Measurements from ENCODE around the gene ZNF98. TPM values are rescaled to one million over a fixed set of nuclear protein-coding genes. Genes with fewer than 3 reads are reported as not detected.

Gene ZNF98
- total RNA-seq: 1 to 10 TPM; 3.8 to 7.4 (median 5.7) TPM

DNA sequence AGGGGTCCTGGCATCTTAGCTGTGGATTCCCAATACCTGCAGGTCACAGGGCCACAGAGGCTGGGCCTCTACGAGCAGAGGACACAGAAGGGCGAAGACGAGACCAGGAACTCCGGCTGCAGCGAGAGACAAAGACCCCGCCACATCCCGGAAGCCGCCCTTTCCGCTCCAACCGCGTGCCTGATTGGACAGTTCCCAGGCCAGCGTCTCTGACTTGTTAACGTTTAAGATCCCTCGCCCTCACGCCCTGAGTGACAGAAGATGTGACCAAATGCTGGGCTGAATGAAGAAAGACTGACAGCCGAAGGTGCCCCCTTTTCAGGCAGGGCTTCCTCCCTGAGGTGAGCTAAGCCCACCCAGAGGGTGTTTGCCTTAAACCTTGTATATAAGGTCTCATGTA, at the start of gene ZNF98:
Gene ZNF98 (minus strand): TSS at position 136 of the 400 bp plus-strand sequence. CDS start 122 bp downstream, at position 14.
- Histone ChIP-seq H3K36me3 (no peaks in the 10 kb centered on the region), H3K4me3 (peak within 1 kb of the TSS; percentile 9 to 22), H3K9me3 (no peaks in the 10 kb centered on the region), H3K4me1 (no peaks in the 10 kb centered on the region), H3K27ac (no peak within 1 kb of the TSS), H3K27me3 (no peaks in the 10 kb centered on the region)
- intact Hi-C loops (cut with DNase I; ENCODE audit: low total_unique reads): no loop called here
- DNase-seq: peak; percentile 28 to 35
- TF ChIP-seq POLR2A (IDR thresholded peaks at IDR 0.05): no peak
- TF ChIP-seq, protein P1, sequence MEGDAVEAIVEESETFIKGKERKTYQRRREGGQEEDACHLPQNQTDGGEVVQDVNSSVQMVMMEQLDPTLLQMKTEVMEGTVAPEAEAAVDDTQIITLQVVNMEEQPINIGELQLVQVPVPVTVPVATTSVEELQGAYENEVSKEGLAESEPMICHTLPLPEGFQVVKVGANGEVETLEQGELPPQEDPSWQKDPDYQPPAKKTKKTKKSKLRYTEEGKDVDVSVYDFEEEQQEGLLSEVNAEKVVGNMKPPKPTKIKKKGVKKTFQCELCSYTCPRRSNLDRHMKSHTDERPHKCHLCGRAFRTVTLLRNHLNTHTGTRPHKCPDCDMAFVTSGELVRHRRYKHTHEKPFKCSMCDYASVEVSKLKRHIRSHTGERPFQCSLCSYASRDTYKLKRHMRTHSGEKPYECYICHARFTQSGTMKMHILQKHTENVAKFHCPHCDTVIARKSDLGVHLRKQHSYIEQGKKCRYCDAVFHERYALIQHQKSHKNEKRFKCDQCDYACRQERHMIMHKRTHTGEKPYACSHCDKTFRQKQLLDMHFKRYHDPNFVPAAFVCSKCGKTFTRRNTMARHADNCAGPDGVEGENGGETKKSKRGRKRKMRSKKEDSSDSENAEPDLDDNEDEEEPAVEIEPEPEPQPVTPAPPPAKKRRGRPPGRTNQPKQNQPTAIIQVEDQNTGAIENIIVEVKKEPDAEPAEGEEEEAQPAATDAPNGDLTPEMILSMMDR (IDR thresholded peaks at IDR 0.05): no peak

DNA sequence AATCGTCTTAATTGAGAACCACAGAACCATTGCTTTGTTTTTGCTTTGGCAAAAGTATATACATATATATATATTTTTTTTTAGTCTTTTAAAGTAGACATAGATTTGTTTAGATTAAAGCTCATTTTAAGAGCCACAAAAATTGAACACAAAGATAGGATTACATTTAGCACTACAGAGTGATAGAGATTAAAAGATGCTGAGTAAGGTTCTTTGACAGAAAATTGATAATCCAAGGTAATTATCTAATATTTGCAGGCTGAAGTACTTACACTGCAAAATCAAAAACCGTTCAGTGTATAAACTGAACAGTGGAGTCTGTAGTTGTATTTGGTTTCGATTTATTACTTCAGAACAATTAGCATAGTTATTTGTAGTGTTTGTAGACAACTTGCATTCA, 24.5 kb upstream of the ZNF98 start:
- Histone ChIP-seq H3K4me3 (no peak overlapping the region), H3K27ac (no peak overlapping the region), H3K36me3 (no peaks in the 10 kb centered on the region), H3K4me1 (no peaks in the 10 kb centered on the region), H3K27me3 (no peaks in the 10 kb centered on the region), H3K9me3 (peaks cover 0 to 11% of the 10 kb centered on the region in 2 donors)
- intact Hi-C loops (cut with DNase I; ENCODE audit: low total_unique reads): no loop called here
- TF ChIP-seq, protein P1 (IDR thresholded peaks at IDR 0.05): no peak
- no peak for DNase-seq

DNA sequence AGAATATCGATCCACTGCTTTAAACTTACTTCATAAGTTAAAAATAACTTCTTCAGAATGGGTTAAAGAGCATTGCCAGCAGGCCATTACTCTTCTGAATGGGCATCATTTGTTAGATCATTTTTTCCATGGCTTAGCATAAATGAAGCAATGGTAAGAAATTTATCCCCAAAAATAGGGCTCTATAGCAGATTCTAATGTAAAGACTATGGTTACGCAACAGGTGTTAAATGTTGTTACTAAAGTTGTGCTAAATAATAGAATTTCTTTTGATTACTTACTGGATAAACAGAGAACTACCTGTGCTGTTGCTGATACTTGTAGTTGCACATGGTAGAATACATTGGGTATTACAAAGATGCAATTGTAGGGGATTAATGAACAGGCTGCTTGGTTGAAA, 15.9 kb upstream of the ZNF98 start:
- no peak overlapping the region for H3K4me3 ChIP-seq
- H3K27ac ChIP-seq: no peak overlapping the region
- H3K9me3 ChIP-seq: peaks cover 0 to 10% of the 10 kb centered on the region in 2 donors
- no peak for TF ChIP-seq POLR2A (IDR thresholded peaks at IDR 0.05)
- TF ChIP-seq, protein P1 (IDR thresholded peaks at IDR 0.05): no peak
- intact Hi-C loops (cut with DNase I; ENCODE audit: low total_unique reads): no loop called here
- no peaks in the 10 kb centered on the region for H3K27me3 ChIP-seq
- H3K36me3 ChIP-seq: no peaks in the 10 kb centered on the region
- DNase-seq: no peak
- no peaks in the 10 kb centered on the region for H3K4me1 ChIP-seq

DNA sequence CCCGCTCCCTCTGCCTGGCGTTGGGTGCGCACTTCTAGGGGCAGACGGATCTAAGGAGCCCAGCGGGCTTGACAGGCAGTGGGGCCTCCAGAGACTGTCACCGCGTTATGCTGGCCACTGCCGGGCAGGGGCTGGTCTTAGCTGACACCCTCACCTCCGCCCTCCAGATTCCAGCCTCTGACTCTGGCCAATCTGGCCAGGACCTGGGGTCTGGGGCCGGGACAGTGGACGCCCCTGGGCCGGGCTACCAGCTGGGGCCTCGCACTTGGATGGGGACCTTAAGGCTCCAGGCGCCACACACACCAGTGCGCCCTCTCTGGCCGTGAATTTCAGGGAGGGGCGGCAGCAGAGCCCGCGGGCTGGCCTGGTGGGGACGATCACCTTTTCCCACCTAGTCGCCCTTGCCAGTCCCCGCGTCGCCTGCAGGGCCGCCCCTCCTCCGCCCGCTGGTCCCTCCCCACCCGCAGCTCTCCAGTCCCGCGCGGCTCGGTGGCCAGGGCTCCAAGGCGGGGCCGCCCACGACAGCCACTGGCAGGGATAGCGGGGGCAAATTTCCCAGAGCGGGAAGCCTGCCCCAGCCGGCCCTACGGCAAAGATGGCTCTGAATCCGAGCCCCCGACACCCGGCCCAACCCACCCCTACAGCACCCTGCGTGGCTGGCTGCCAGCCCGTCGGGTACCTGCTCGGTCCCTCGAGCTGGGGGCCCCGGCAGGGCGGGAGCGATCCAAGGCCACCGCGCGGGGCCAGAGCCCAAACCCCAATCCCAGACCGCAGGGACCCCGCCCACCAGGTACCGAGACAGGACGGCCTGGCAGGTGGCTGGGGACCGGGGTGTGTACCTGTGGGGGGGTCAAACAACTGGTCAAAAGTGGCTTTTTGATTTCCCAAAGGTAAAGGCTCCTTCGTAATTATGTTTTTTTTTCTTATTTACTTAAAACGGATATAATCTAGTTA, 6.1 kb upstream of the ZNF98 start:
- TF ChIP-seq, protein P1 (IDR thresholded peaks at IDR 0.05): no peak
- TF ChIP-seq POLR2A (IDR thresholded peaks at IDR 0.05): no peak
- intact Hi-C loops (cut with DNase I; ENCODE audit: low total_unique reads): no loop called here
- H3K27ac ChIP-seq: no peak overlapping the region
- no peaks in the 10 kb centered on the region for H3K36me3 ChIP-seq
- no peak overlapping the region for H3K4me3 ChIP-seq
- DNase-seq: no peak
- H3K9me3 ChIP-seq: no peaks in the 10 kb centered on the region
- H3K4me1 ChIP-seq: peaks cover 0 to 3% of the 10 kb centered on the region in 2 donors
- peaks cover 0 to 4% of the 10 kb centered on the region in 2 donors for H3K27me3 ChIP-seq

DNA sequence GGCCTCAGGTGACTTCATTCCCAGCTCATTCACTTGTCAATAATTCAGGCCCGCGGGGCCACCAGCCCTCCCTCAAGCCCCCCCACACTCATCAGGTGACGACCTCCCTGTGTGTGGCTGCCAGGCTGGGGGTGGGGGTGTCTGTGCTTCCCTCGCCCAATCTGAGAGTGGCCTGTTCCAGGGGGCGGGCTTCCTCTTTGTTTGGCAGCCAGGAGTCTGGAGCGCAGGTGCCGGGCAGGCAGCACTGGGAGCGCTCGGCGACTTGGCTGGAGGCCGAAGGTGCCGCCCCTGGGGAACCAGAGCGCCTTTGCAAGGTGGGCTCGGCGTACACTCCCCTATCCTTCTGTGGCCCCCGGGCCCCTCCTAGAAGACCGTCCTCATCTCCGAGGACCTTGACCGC, 5.4 kb upstream of the ZNF98 start:
- intact Hi-C loops (cut with DNase I; ENCODE audit: low total_unique reads): no loop called here
- Histone ChIP-seq H3K36me3 (no peaks in the 10 kb centered on the region), H3K9me3 (no peaks in the 10 kb centered on the region), H3K4me3 (no peak overlapping the region), H3K27ac (no peak overlapping the region), H3K27me3 (peaks cover 0 to 4% of the 10 kb centered on the region in 2 donors), H3K4me1 (peaks cover 0 to 3% of the 10 kb centered on the region in 2 donors)
- DNase-seq: no peak
- TF ChIP-seq, protein P1 (IDR thresholded peaks at IDR 0.05): no peak
- TF ChIP-seq POLR2A (IDR thresholded peaks at IDR 0.05): no peak

Measured in uterus (tissue), 4 donors.